Measurements from ENCODE around the gene GSTT2. TPM values are rescaled to one million over a fixed set of nuclear protein-coding genes. Genes with fewer than 3 reads are reported as not detected.

The GSTT2 gene
- total and polyA plus RNA-seq, 9 of the 15 experiments (the other 6 are each of a cell fraction or from before 2014, with no cell fraction given): not detected

GRCh38 chr22:24023204-24023789, 43.4 kb downstream of the GSTT2 start (continued):
- TF ChIP-seq GTF2A2 (tag; IDR thresholded peaks at IDR 0.05) (no peak), CREBBP (IDR thresholded peaks at IDR 0.05; ENCODE audit: low read depth, low read length) (no peak), SP2 (IDR thresholded peaks at IDR 0.05; ENCODE audit: extremely low read depth, low read depth, low read length, poor library complexity, severe bottlenecking) (no peak)
- TF ChIP-seq, protein P1, sequence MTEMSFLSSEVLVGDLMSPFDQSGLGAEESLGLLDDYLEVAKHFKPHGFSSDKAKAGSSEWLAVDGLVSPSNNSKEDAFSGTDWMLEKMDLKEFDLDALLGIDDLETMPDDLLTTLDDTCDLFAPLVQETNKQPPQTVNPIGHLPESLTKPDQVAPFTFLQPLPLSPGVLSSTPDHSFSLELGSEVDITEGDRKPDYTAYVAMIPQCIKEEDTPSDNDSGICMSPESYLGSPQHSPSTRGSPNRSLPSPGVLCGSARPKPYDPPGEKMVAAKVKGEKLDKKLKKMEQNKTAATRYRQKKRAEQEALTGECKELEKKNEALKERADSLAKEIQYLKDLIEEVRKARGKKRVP (CRISPR knock-in tag; IDR thresholded peaks at IDR 0.05): no peak

DNA sequence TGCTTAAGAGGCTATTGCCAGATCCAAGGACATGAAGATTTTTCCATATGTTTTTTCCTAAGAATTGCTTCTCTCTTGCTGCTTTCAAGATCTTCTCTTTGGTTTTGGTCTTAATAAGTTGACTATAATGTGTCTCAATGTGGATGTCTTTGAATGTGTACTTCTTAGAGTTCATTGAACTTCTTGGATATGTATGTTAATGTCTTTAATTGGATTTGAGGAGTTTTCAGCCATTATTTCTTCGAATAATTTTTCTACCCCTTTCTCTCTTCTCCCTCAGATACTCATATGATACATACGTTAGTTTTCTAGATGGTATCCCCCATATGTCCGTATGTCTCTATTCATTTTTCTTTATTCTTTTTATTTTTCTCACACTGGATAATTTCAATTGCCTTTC, 44.4 kb downstream of the GSTT2 start:
- TF ChIP-seq, protein P2, sequence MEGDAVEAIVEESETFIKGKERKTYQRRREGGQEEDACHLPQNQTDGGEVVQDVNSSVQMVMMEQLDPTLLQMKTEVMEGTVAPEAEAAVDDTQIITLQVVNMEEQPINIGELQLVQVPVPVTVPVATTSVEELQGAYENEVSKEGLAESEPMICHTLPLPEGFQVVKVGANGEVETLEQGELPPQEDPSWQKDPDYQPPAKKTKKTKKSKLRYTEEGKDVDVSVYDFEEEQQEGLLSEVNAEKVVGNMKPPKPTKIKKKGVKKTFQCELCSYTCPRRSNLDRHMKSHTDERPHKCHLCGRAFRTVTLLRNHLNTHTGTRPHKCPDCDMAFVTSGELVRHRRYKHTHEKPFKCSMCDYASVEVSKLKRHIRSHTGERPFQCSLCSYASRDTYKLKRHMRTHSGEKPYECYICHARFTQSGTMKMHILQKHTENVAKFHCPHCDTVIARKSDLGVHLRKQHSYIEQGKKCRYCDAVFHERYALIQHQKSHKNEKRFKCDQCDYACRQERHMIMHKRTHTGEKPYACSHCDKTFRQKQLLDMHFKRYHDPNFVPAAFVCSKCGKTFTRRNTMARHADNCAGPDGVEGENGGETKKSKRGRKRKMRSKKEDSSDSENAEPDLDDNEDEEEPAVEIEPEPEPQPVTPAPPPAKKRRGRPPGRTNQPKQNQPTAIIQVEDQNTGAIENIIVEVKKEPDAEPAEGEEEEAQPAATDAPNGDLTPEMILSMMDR (IDR thresholded peaks at IDR 0.05 in 2 of 3, conservative IDR thresholded peaks at IDR 0.05 in 1 of 3; ENCODE audit: insufficient read depth in 2 of 3, low read depth in 1 of 3, low read length in 3 of 3): no peak
- no peak for TF ChIP-seq SIX5 (IDR thresholded peaks at IDR 0.05; ENCODE audit: borderline replicate concordance in 1 of 2, insufficient read depth in 1 of 2, low read depth in 1 of 2, low read length in 2 of 2)
- TF ChIP-seq, protein P3, sequence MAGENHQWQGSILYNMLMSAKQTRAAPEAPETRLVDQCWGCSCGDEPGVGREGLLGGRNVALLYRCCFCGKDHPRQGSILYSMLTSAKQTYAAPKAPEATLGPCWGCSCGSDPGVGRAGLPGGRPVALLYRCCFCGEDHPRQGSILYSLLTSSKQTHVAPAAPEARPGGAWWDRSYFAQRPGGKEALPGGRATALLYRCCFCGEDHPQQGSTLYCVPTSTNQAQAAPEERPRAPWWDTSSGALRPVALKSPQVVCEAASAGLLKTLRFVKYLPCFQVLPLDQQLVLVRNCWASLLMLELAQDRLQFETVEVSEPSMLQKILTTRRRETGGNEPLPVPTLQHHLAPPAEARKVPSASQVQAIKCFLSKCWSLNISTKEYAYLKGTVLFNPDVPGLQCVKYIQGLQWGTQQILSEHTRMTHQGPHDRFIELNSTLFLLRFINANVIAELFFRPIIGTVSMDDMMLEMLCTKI (IDR thresholded peaks at IDR 0.05; ENCODE audit: partially characterized antibody): no peak
- TF ChIP-seq, protein P4, sequence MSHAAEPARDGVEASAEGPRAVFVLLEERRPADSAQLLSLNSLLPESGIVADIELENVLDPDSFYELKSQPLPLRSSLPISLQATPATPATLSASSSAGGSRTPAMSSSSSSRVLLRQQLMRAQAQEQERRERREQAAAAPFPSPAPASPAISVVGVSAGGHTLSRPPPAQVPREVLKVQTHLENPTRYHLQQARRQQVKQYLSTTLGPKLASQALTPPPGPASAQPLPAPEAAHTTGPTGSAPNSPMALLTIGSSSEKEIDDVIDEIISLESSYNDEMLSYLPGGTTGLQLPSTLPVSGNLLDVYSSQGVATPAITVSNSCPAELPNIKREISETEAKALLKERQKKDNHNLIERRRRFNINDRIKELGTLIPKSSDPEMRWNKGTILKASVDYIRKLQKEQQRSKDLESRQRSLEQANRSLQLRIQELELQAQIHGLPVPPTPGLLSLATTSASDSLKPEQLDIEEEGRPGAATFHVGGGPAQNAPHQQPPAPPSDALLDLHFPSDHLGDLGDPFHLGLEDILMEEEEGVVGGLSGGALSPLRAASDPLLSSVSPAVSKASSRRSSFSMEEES (CRISPR knock-in tag; IDR thresholded peaks at IDR 0.05): no peak
- TF ChIP-seq KLF1 (tag; IDR thresholded peaks at IDR 0.05): no peak
- TF ChIP-seq, protein P5, sequence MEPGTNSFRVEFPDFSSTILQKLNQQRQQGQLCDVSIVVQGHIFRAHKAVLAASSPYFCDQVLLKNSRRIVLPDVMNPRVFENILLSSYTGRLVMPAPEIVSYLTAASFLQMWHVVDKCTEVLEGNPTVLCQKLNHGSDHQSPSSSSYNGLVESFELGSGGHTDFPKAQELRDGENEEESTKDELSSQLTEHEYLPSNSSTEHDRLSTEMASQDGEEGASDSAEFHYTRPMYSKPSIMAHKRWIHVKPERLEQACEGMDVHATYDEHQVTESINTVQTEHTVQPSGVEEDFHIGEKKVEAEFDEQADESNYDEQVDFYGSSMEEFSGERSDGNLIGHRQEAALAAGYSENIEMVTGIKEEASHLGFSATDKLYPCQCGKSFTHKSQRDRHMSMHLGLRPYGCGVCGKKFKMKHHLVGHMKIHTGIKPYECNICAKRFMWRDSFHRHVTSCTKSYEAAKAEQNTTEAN (CRISPR knock-in tag; IDR thresholded peaks at IDR 0.05): no peak
- no peak for TF ChIP-seq FOXK1 (CRISPR knock-in tag; IDR thresholded peaks at IDR 0.05; ENCODE audit: borderline replicate concordance)
- TF ChIP-seq HNRNPL (IDR thresholded peaks at IDR 0.05; ENCODE audit: low read depth, low read length): no peak
- no peak overlapping the region for H2AFZ ChIP-seq (ENCODE audit: low read depth, low read length)
- DNase-seq (ENCODE audit: extremely low read depth in 1 of 4, low spot score in 3 of 4) (no peak), ATAC-seq (no peak), FAIRE-seq (no peak)
- in situ Hi-C loops (cut with MboI): no loop called here
- no peaks in the 10 kb centered on the region for H3K9me1 ChIP-seq (ENCODE audit: control insufficient read depth, insufficient read depth, low read length)
- no peaks in the 10 kb centered on the region; a peak in 1 of 5 replicates for H3K4me1 ChIP-seq (replicated peaks in 1 of 2; ENCODE audit: control insufficient read depth in 2 of 2, insufficient read depth in 2 of 2, low read length in 2 of 2)
- H3K9me3 ChIP-seq (replicated peaks; ENCODE audit: control insufficient read depth, insufficient read depth, low read depth, low read length): no peaks in the 10 kb centered on the region
- no peak overlapping the region for H3K27ac ChIP-seq (ENCODE audit: extremely low read depth, low read depth, low read length)
- POLR2A ChIA-PET: no interaction called here
- H3K79me2 ChIP-seq (ENCODE audit: control insufficient read depth, insufficient read depth, low read length): peaks cover 85% of the 10 kb centered on the region
- no peak overlapping the region for H3K4me3 ChIP-seq
- CTCF ChIA-PET (ENCODE audit: low intra/inter-chr PET ratio): no interaction called here
- no peak overlapping the region for H3K4me2 ChIP-seq (ENCODE audit: insufficient read depth, low read length)
- no TSS peak for BruUV-seq (replicated peaks)
- H4K20me1 ChIP-seq (replicated peaks; ENCODE audit: control insufficient read depth, insufficient read depth, low read length): 0 out of 2 replicates have a peak, but pooled peaks cover 3% of the 10 kb centered on the region
- H3K36me3 ChIP-seq (ENCODE audit: control insufficient read depth, insufficient read depth, low read length): peaks cover 4% of the 10 kb centered on the region; the same call in 1 of the 3 replicates
- WGBS (ENCODE audit: insufficient coverage, low coverage, missing lambda C conversion rate): 90% methylated on average over 3 of the region's 3 CpGs
- no peak overlapping the region for H3K9ac ChIP-seq (ENCODE audit: insufficient read depth in 1 of 2, low read depth in 2 of 2, low read length in 2 of 2)
- no peaks in the 10 kb centered on the region for H3K27me3 ChIP-seq (ENCODE audit: control insufficient read depth in 2 of 2, insufficient read depth in 2 of 2, low read length in 2 of 2)
- intact Hi-C loops (cut with micrococcal nuclease): no loop called here

All from K562 (cell line).